Loucy (cell line): Measurements from ENCODE around the gene FAM120B.

Experiments used
- H2AFZ ChIP-seq: fragments of 200-600 bp; sonication (generic); 2 replicates; pipeline ENCODE4 v1.6.0; 2016; ENCODE audit warnings: antibody characterized with exemption, mild to moderate bottlenecking, low read length, moderate library complexity
- H3F3A ChIP-seq: fragments of 200-600 bp; 2 replicates; pipeline ENCODE4 v1.6.0; 2016; ENCODE audit warnings: antibody characterized with exemption, low read depth, mild to moderate bottlenecking
- H3K27me3 ChIP-seq: fragments of 200-600 bp; sonication (generic); 2 replicates; pipeline ENCODE4 v1.6.1; 2014; ENCODE audit warnings: low read length, mild to moderate bottlenecking; ENCODE audit not compliant: insufficient read depth, poor library complexity, severe bottlenecking
- H3K36me3 ChIP-seq: fragments of 200-600 bp; sonication (generic); 2 replicates; pipeline ENCODE4 v1.6.1; 2016; ENCODE audit warnings: low read length; ENCODE audit not compliant: insufficient read depth
- H3K4me1 ChIP-seq: fragments of 200-600 bp; sonication (generic); 2 replicates; pipeline ENCODE4 v1.5.1; 2014; ENCODE audit warnings: low read length, mild to moderate bottlenecking; ENCODE audit not compliant: insufficient read depth, poor library complexity, severe bottlenecking
- H3K4me2 ChIP-seq: fragments of 200-600 bp; sonication (generic); 2 replicates; pipeline ENCODE4 v1.6.0; 2014; ENCODE audit warnings: antibody characterized with exemption, low read length, low read depth, mild to moderate bottlenecking; ENCODE audit not compliant: poor library complexity, severe bottlenecking
- H3K4me3 ChIP-seq: fragments of 200-600 bp; sonication (generic); 2 replicates; pipeline ENCODE4 v1.5.1; 2014; ENCODE audit warnings: low read length, mild to moderate bottlenecking, mixed read lengths; ENCODE audit not compliant: poor library complexity, severe bottlenecking
- H3K79me2 ChIP-seq: fragments of 200-600 bp; sonication (generic); 2 replicates; pipeline ENCODE4 v1.6.1; 2014; ENCODE audit warnings: low read length; ENCODE audit not compliant: insufficient read depth
- H3K9ac ChIP-seq: fragments of 200-600 bp; sonication (generic); 2 replicates; pipeline ENCODE4 v1.6.0; 2014; ENCODE audit warnings: mild to moderate bottlenecking, low read depth, low read length, moderate library complexity; ENCODE audit not compliant: poor library complexity, severe bottlenecking
- H3K9me2 ChIP-seq: fragments of 200-600 bp; sonication (generic); replicated peaks from 2 replicates; pipeline ENCODE4 v1.6.1; 2016; ENCODE audit warnings: low read depth, low read length, mixed read lengths
- H3K9me3 ChIP-seq: fragments of 200-600 bp; sonication (generic); 2 replicates; pipeline ENCODE4 v1.6.1; 2014; ENCODE audit warnings: mild to moderate bottlenecking, antibody characterized with exemption, low read length, low read depth; ENCODE audit not compliant: insufficient read depth
- H4K20me1 ChIP-seq: fragments of 200-600 bp; sonication (generic); 2 replicates; pipeline ENCODE4 v1.6.0; 2014; ENCODE audit warnings: antibody characterized with exemption, low read length, mild to moderate bottlenecking; ENCODE audit not compliant: insufficient read depth, poor library complexity, severe bottlenecking
- EZH2phosphoT487 ChIP-seq: fragments of 200-600 bp; IDR thresholded peaks from 2 replicates; pipeline ENCODE4 v1.6.1; 2018; ENCODE audit warnings: antibody characterized with exemption, mild to moderate bottlenecking, moderate library complexity, borderline replicate concordance
- TF ChIP-seq, protein P1 (sequence below): fragments of 200-600 bp; sonication (generic); conservative IDR thresholded peaks from 2 replicates; pipeline ENCODE4 v1.5.1; 2014; ENCODE audit warnings: mild to moderate bottlenecking, antibody characterized with exemption, low read length

FAM120B gene

GRCh38 chr6:170365121-170365520 lies 58.6 kb downstream of the FAM120B start:
- Histone ChIP-seq H3K4me2 (no peak overlapping the region), H3K79me2 (no peaks in the 10 kb centered on the region), H3K9me3 (no peaks in the 10 kb centered on the region), H3K4me1 (peaks cover 4% of the 10 kb centered on the region), H2AFZ (no peak overlapping the region), H3K36me3 (peaks cover 21% of the 10 kb centered on the region), H3F3A (no peaks in the 10 kb centered on the region), H3K27me3 (no peaks in the 10 kb centered on the region), H3K9me2 (no peaks in the 10 kb centered on the region), H3K9ac (no peak overlapping the region), H3K4me3 (no peak overlapping the region), H4K20me1 (no peaks in the 10 kb centered on the region)
- no peak for TF ChIP-seq EZH2phosphoT487
- TF ChIP-seq, protein P1, sequence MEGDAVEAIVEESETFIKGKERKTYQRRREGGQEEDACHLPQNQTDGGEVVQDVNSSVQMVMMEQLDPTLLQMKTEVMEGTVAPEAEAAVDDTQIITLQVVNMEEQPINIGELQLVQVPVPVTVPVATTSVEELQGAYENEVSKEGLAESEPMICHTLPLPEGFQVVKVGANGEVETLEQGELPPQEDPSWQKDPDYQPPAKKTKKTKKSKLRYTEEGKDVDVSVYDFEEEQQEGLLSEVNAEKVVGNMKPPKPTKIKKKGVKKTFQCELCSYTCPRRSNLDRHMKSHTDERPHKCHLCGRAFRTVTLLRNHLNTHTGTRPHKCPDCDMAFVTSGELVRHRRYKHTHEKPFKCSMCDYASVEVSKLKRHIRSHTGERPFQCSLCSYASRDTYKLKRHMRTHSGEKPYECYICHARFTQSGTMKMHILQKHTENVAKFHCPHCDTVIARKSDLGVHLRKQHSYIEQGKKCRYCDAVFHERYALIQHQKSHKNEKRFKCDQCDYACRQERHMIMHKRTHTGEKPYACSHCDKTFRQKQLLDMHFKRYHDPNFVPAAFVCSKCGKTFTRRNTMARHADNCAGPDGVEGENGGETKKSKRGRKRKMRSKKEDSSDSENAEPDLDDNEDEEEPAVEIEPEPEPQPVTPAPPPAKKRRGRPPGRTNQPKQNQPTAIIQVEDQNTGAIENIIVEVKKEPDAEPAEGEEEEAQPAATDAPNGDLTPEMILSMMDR = no peak

GRCh38 chr6:170365593-170365992 lies 59.0 kb downstream of the FAM120B start:
- no peaks in the 10 kb centered on the region for H4K20me1 ChIP-seq
- H3K4me3 ChIP-seq = no peak overlapping the region
- H3K4me2 ChIP-seq = no peak overlapping the region
- no peaks in the 10 kb centered on the region for H3K27me3 ChIP-seq
- no peaks in the 10 kb centered on the region for H3K9me2 ChIP-seq
- H3F3A ChIP-seq = no peaks in the 10 kb centered on the region
- no peaks in the 10 kb centered on the region for H3K79me2 ChIP-seq
- peaks cover 4% of the 10 kb centered on the region for H3K4me1 ChIP-seq
- TF ChIP-seq, protein P1 = no peak
- no peak for TF ChIP-seq EZH2phosphoT487
- H3K36me3 ChIP-seq = peaks cover 17% of the 10 kb centered on the region
- H2AFZ ChIP-seq = no peak overlapping the region
- no peak overlapping the region for H3K9ac ChIP-seq
- no peaks in the 10 kb centered on the region for H3K9me3 ChIP-seq

DNA sequence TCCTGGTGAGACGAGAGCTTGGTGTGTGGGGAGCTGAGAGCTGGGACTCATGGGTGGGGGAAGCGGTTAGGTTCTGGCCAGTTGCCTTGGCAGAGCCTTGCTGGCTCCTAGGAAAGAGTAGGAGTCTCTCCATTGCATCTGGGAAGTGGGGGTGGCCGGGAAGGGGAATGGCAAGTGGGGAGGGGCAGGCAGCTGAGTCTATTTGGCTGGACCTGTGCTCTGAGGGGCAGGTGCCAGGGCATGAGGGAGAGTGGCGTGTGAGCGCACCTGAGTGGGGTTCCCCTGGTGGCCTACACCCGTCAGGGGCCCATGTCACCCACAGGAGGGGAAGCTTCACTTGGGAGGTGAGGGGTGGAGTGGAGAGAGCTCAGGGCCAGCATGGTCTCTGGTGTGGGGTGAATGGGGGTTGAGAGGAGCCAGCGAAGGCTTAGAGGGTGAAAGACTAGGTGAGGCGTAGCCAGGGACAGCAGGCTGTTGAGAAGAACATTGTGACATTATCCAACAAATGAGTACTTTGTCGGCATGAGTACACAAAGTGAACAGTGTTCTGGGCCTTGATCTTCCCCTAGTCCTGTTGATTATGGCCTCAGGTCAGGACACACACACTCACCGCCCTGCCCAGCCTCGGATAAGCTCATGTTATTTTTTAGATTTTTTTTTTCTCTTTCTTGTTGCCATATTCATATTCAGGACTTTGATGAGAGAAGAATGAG lies 59.8 kb downstream of the FAM120B start:
- Histone ChIP-seq H2AFZ (no peak overlapping the region), H3F3A (no peaks in the 10 kb centered on the region), H4K20me1 (no peaks in the 10 kb centered on the region), H3K4me2 (no peak overlapping the region), H3K36me3 (peaks cover 14% of the 10 kb centered on the region), H3K9me2 (no peaks in the 10 kb centered on the region), H3K9ac (no peak overlapping the region), H3K27me3 (no peaks in the 10 kb centered on the region), H3K9me3 (no peaks in the 10 kb centered on the region), H3K79me2 (no peaks in the 10 kb centered on the region), H3K4me3 (no peak overlapping the region), H3K4me1 (peaks cover 5% of the 10 kb centered on the region)
- TF ChIP-seq EZH2phosphoT487 = no peak
- TF ChIP-seq, protein P1 = no peak
